GM12878 (cell line): Measurements from ENCODE around the gene ATP8A1. TPM values are rescaled to one million over a fixed set of nuclear protein-coding genes. Genes with fewer than 3 reads are reported as not detected.

ENCODE experiments used
- ATAC-seq: fragments of 200-7000 bp; cut with Tn5 transposase; 3 replicates; pipeline ENCODE4 v1.9.1; 2020; ENCODE audit warnings: mild to moderate bottlenecking, moderate library complexity
- BruUV-seq: library from RNA; stranded (reverse); fragments of 400-500 nt; replicated peaks from 2 replicates; lab custom pipeline; 2021; lab: Mats Ljungman, UMichigan
- CTCF ChIA-PET: fragments of 300-600 bp; sonication (Branson Sonifier 250); formaldehyde crosslinking; extraction: SDS; loops from one replicate; lab custom pipeline; 2021; ENCODE audit warnings: inconsistent platforms; lab: Yijun Ruan, JAX
- POLR2A ChIA-PET: fragments of 350-600 bp; formaldehyde crosslinking; extraction: SDS; loops from one replicate; lab custom pipeline; 2021; ENCODE audit warnings: inconsistent platforms; lab: Charles Lee
- RAD21 ChIA-PET: fragments of 300-600 bp; sonication (Branson Sonifier 250); formaldehyde crosslinking; loops from one replicate; lab custom pipeline; 2023; ENCODE audit warnings: antibody characterized with exemption; ENCODE audit not compliant: unreplicated experiment; lab: Charles Lee
- SMC1A ChIA-PET: fragments of 300-600 bp; sonication (Branson Sonifier 250); formaldehyde crosslinking; loops from one replicate; lab custom pipeline; 2023; ENCODE audit not compliant: unreplicated experiment, uncharacterized antibody; lab: Charles Lee
- DNase-seq: peaks from one replicate; pipeline ENCODE4 v3.0.0-alpha.2; 2011; ENCODE audit warnings: low read depth, low spot score
- FAIRE-seq: peaks from 3 replicates; lab custom pipeline; 2011; peaks lifted over from hg19 to GRCh38; lab: Jason Lieb, UNC
- H2AFZ ChIP-seq: 2 replicates; pipeline ENCODE4 v1.6.0; 2011; ENCODE audit warnings: low read depth, low read length, control low read depth; ENCODE audit not compliant: control insufficient read depth
- H3K27ac ChIP-seq: 2 replicates; pipeline ENCODE4 v1.5.1; 2011; ENCODE audit warnings: control low read depth; ENCODE audit not compliant: control insufficient read depth, insufficient read depth
- H3K27me3 ChIP-seq, 2 experiments: replicated peaks in 1 of 2; 2 replicates each; pipeline versions ENCODE4 v1.6.0 to v1.6.1; 2011; ENCODE audit warnings: low read length in 1 of 2; ENCODE audit not compliant: control insufficient read depth in 2 of 2, insufficient read depth in 2 of 2
- H3K36me3 ChIP-seq, 2 experiments: 2 replicates each; pipeline ENCODE4 v1.5.1; 2011; ENCODE audit warnings: low read length in 1 of 2; ENCODE audit not compliant: control insufficient read depth in 2 of 2, insufficient read depth in 2 of 2
- H3K4me1 ChIP-seq: 2 replicates; pipeline ENCODE4 v1.6.1; 2011; ENCODE audit warnings: mild to moderate bottlenecking, low read length, moderate library complexity, mixed read lengths; ENCODE audit not compliant: control insufficient read depth, insufficient read depth
- H3K4me2 ChIP-seq: 2 replicates; pipeline ENCODE4 v1.6.0; 2011; ENCODE audit warnings: control low read depth; ENCODE audit not compliant: control insufficient read depth, insufficient read depth
- H3K4me3 ChIP-seq: fragments of 200-600 bp; sonication (generic); 2 replicates; pipeline ENCODE4 v1.5.1; 2016
- H3K79me2 ChIP-seq: 2 replicates; pipeline ENCODE4 v1.6.0; 2011; ENCODE audit warnings: low read length; ENCODE audit not compliant: control insufficient read depth, insufficient read depth
- H3K9ac ChIP-seq: 2 replicates; pipeline ENCODE4 v1.8.0; 2011; ENCODE audit warnings: low read length, control low read depth, mixed read lengths; ENCODE audit not compliant: control insufficient read depth, insufficient read depth
- H3K9me3 ChIP-seq: replicated peaks from 3 replicates; pipeline ENCODE4 v1.5.1; 2011; ENCODE audit warnings: mild to moderate bottlenecking, low read length; ENCODE audit not compliant: control insufficient read depth, insufficient read depth
- H4K20me1 ChIP-seq: 2 replicates; pipeline ENCODE4 v1.6.0; 2011; ENCODE audit not compliant: control insufficient read depth, insufficient read depth
- MEF2A ChIP-seq: IDR thresholded peaks from 2 replicates; pipeline ENCODE4 v1.6.1; 2011; ENCODE audit warnings: low read depth, mild to moderate bottlenecking, low read length, moderate library complexity; ENCODE audit not compliant: insufficient read depth
- RUNX3 ChIP-seq: IDR thresholded peaks from 2 replicates; pipeline ENCODE4 v1.6.1; 2012; ENCODE audit warnings: low read length, inconsistent platforms
- WGBS: methylation state at CpG from one replicate; pipeline ENCODE4 v1.1.6; 2016; ENCODE audit warnings: low lambda C conversion rate; ENCODE audit not compliant: insufficient replicate concordance, insufficient coverage; ENCODE audit errors: missing lambda C conversion rate; 5-methylcytosine and 5-hydroxymethylcytosine counted together
- in situ Hi-C: fragments of 300-500 bp; cut with MboI; formaldehyde crosslinking; loops from 9 replicates; pipeline ENCODE4 v1.14.3; 2018; ENCODE audit warnings: mixed read lengths
- intact Hi-C: fragments of 100-400 bp; cut with micrococcal nuclease; formaldehyde crosslinking; loops from one replicate; pipeline ENCODE4 v1.14.2; 2022; ENCODE audit not compliant: unreplicated experiment
- polyA plus RNA-seq, 11 experiments: library from polyadenylated mRNA; depleted of rRNA in 4 of 11; unstranded in 6 of 11; stranded (reverse) in 5 of 11; fragments of >200 nt; fragmentation: Nextera tagmentation in 4 of 11; fragmentation: Illumina TruSeq in 1 of 11; extraction: Ambion mirVana in 4 of 11; extraction: Trizol in 1 of 11; gene quantifications; 1 replicate in 1 of 11; 2 replicates in 10 of 11; pipeline versions ENCODE4 v1.2.1 to v1.2.3, GENCODE V29; 2011 to 2016; ENCODE audit warnings: inconsistent platforms in 2 of 11, missing spikeins in 2 of 11, low read depth in 1 of 11
- total RNA-seq, 4 experiments: library from RNA; depleted of rRNA in 3 of 4; stranded (reverse); fragments of >200 nt in 3 of 4; fragmentation: Illumina TruSeq in 1 of 4; extraction: Trizol in 1 of 4; gene quantifications; 2 replicates each; pipeline versions ENCODE4 v1.2.1 to v1.2.3, GENCODE V29; 2013 to 2021
- TF ChIP-seq, protein P1 (sequence below): IDR thresholded peaks from 2 replicates; pipeline ENCODE4 v1.6.1; 2012; ENCODE audit warnings: low read depth, low read length, improper control_type of control experiment

The ATP8A1 gene
- total and polyA plus RNA-seq, 10 of the 15 experiments (the other 5 are each of a cell fraction or from before 2014, with no cell fraction given), result 9.0 to 116 (median 37.3) TPM

DNA sequence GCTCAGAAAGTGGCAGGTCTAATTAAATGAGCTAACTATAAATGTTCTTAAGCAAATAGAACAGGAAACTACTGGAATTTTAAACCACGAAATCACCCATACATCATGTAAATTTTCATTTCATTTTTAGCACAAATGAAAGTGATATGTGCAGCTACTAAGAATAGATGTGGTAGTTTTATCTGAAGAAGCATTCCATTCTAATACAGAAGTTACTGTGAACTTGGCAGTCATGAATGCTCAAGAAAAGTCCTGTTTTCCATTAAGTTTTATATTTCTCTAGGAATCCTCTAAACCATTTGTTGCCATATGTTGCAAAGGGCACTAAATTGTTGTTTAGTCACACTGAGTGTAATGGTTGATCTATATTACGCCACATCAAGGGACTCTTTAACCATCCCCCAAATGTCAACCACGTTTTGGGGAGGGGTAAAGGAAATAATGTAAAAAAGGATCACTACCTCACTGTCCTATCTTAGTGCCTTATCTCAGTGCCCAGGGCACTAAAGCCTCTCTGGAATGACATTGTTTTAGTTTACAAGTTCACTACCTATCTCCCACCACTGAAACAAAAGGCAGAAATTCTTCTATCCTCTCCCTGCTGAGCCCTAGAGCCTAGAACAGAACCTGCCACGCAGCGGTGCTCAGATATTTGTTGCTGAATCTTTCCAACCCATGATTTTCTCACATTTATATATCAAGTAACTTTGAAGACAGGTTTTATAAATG, 141.6 kb downstream of the ATP8A1 start:
- BruUV-seq, result no TSS peak
- Histone ChIP-seq H3K9ac (no peak overlapping the region), H3K27me3 (no peaks in the 10 kb centered on the region), H3K27ac (peak overlapping the region; percentile 56), H3K4me3 (peak overlapping the region; percentile 19; the same call in 1 of the 2 replicates), H3K79me2 (no peaks in the 10 kb centered on the region), H3K36me3 (peaks cover 0 to 5% of the 10 kb centered on the region in 2 experiments; a peak in 3 of 4 replicates), H4K20me1 (no peaks in the 10 kb centered on the region), H3K4me1 (peaks cover 9% of the 10 kb centered on the region), H3K4me2 (peak overlapping the region; percentile 75), H2AFZ (no peak overlapping the region), H3K9me3 (no peaks in the 10 kb centered on the region)
- RAD21 ChIA-PET, result interaction anchor here (0.7 kb wide), 1 partner anchor 136 kb away, joined by 3 read pairs; no protein-coding TSS in a partner anchor
- SMC1A ChIA-PET, result interaction anchor here (1.1 to 7.3 kb wide), 3 partner anchors 10 to 233 kb away, joined by 3 to 90 read pairs (median 5); no protein-coding TSS in a partner anchor
- CTCF ChIA-PET, result interaction anchor here (0.5 to 2.6 kb wide), 5 partner anchors 143 to 556 kb away, joined by 3 to 22 read pairs (median 4); no protein-coding TSS in a partner anchor
- ATAC-seq (peak; percentile 30; the same call in 2 of the 3 replicates), DNase-seq (no peak), FAIRE-seq (no peak)
- TF ChIP-seq, protein P1, sequence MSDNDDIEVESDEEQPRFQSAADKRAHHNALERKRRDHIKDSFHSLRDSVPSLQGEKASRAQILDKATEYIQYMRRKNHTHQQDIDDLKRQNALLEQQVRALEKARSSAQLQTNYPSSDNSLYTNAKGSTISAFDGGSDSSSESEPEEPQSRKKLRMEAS, result no peak
- TF ChIP-seq MEF2A (0 out of 2 replicates have a peak, but pooled peaks have one; percentile 41), RUNX3 (peak; percentile 16; the same call in 1 of the 2 replicates)
- POLR2A ChIA-PET, result no interaction called here
- in situ Hi-C loops, result loop anchor here (5.0 to 10.0 kb wide), 2 partner anchors 233 to 561 kb away; no protein-coding TSS in a partner anchor
- 59% methylated on average over 5 of the region's 5 CpGs for WGBS
- intact Hi-C loops, result loop anchor here (5.0 kb wide), 1 partner anchor 73 kb away; no protein-coding TSS in a partner anchor
